ENCODE measurements around the gene TENM4.
A peak's percentile ranks its signal among the peaks of the same experiment; 100 is the strongest.

TENM4 gene

DNA sequence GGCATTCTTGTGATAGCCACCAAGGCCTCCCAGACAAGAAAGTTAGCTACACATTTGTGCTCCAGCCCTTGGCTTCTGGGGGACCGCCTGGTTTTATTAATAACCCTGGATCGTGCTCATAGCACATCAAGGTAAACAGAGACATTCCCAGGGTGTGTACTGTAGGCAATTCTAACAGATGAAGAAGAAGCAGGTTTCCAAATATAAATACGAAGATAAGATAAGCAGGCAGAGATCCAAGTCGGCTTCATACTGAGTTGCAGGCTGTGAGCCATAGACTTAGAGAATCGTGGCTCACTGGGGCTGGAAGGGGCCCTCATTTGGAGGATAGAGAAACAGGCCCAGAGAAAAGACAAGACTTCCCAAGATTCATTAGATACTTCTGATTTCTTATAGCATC lies 131.4 kb downstream of the TENM4 start:
- TF ChIP-seq, protein P1, sequence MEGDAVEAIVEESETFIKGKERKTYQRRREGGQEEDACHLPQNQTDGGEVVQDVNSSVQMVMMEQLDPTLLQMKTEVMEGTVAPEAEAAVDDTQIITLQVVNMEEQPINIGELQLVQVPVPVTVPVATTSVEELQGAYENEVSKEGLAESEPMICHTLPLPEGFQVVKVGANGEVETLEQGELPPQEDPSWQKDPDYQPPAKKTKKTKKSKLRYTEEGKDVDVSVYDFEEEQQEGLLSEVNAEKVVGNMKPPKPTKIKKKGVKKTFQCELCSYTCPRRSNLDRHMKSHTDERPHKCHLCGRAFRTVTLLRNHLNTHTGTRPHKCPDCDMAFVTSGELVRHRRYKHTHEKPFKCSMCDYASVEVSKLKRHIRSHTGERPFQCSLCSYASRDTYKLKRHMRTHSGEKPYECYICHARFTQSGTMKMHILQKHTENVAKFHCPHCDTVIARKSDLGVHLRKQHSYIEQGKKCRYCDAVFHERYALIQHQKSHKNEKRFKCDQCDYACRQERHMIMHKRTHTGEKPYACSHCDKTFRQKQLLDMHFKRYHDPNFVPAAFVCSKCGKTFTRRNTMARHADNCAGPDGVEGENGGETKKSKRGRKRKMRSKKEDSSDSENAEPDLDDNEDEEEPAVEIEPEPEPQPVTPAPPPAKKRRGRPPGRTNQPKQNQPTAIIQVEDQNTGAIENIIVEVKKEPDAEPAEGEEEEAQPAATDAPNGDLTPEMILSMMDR (IDR thresholded peaks at IDR 0.05; ENCODE audit: extremely low read depth, insufficient read depth, missing control alignments), result no peak
- no peak for DNase-seq (ENCODE audit: low spot score)
- in situ Hi-C loops (cut with MboI; ENCODE audit: low pct_unique_long_range_greater_than_20kb, low sequenced_read_pairs, unreplicated experiment), result no loop called here

- TF ChIP-seq, protein P1 (IDR thresholded peaks at IDR 0.05; ENCODE audit: extremely low read depth, insufficient read depth, missing control alignments), result no peak
- no peak for DNase-seq (ENCODE audit: low spot score)
- in situ Hi-C loops (cut with MboI; ENCODE audit: low pct_unique_long_range_greater_than_20kb, low sequenced_read_pairs, unreplicated experiment), result no loop called here
These were observed 132.4 kb downstream of the TENM4 start for GRCh38 chr11:79308429-79308828.

DNA sequence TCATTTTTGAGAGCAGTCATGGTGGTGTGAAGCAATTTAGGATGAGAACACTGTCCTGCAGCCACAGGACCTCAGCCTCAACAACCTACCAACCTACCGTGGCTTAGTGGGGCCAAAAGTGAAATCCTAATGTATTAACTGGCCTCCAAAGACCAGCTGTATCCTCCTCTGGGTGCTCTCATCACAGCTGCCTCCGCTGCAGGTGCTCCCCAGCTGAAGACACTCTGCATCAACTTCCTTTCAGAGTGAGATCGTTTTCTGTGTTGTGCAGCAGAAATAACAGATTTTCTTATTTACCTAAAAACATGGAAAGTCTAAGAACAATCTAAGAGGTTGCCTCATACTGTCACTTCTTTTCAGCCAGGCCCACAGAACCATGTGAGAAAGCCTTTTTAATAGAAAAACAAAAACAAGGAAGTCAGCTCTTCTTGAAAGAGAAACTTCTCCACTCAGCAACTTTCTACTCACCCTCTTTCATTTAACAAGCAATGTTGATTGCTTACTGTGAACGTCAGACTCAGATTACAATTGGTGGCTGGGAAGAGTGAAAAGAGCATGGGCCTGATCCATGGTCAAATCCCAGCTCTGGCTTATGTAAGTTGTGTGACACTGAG lies 136.1 kb downstream of the TENM4 start:
- in situ Hi-C loops (cut with MboI; ENCODE audit: low pct_unique_long_range_greater_than_20kb, low sequenced_read_pairs, unreplicated experiment), result no loop called here

GRCh38 chr11:79296141-79296540 lies 144.7 kb downstream of the TENM4 start:
- DNase-seq (ENCODE audit: low spot score), result no peak
- TF ChIP-seq, protein P1 (IDR thresholded peaks at IDR 0.05; ENCODE audit: extremely low read depth, insufficient read depth, missing control alignments), result no peak
- in situ Hi-C loops (cut with MboI; ENCODE audit: low pct_unique_long_range_greater_than_20kb, low sequenced_read_pairs, unreplicated experiment), result no loop called here

More for the DNA sequence above, 136.1 kb downstream of the TENM4 start:
- peak; percentile 19 for DNase-seq (ENCODE audit: low spot score)
- TF ChIP-seq, protein P1 (IDR thresholded peaks at IDR 0.05; ENCODE audit: extremely low read depth, insufficient read depth, missing control alignments), result no peak

DNA sequence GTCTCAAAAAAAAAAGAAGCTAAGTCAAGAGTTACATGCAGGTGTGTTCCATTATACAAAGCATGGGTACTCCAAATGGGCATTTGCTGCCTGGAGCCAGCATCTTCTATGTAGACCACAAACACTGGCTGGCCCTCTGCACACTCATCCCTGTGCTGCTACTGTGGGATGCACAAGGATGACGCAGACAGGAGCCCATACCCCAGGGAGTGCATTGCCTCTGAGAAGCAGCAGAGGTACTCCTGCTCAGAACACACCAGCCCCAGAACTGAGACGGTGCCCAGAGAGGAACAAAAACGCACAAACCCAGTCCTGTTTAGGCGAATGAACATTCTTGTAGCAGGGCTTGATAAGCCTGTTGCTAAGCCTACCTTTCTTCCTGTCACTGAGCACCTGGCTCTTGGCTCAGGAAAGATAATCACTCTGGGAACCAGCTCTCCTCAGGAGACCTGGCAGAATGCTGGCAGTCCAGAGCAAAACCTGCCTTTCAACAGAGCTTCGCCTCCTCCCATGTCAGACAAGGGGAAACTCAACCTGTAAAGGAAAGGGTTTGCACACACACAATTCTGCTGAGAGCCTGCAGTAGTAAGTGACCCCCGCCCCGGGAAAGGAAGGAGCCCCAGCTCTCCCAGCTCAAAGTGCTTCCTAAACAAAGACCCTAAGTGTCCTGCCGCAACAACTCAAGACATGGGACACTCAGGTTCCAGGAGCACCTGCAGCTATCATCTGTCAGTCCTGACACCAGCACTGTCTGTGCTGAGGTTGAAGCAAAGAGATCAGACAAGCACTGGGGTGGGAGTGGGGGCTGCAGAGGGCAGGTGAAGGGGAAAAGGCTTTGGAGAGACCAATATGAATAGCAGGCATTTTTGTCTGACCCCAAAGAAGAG lies 145.7 kb downstream of the TENM4 start:
- TF ChIP-seq, protein P1 (IDR thresholded peaks at IDR 0.05; ENCODE audit: extremely low read depth, insufficient read depth, missing control alignments), result no peak
- DNase-seq (ENCODE audit: low spot score), result no peak
- in situ Hi-C loops (cut with MboI; ENCODE audit: low pct_unique_long_range_greater_than_20kb, low sequenced_read_pairs, unreplicated experiment), result no loop called here

- DNase-seq (ENCODE audit: low spot score), result no peak
- in situ Hi-C loops (cut with MboI; ENCODE audit: low pct_unique_long_range_greater_than_20kb, low sequenced_read_pairs, unreplicated experiment), result no loop called here
- TF ChIP-seq, protein P1 (IDR thresholded peaks at IDR 0.05; ENCODE audit: extremely low read depth, insufficient read depth, missing control alignments), result no peak
These were observed 148.9 kb downstream of the TENM4 start for GRCh38 chr11:79291948-79292347.
